A549 (cell line): ENCODE data around the gene SLN.

ENCODE experiments used
- CBX2 ChIP-seq: fragments of 200-600 bp; sonication (generic); IDR thresholded peaks from 2 replicates; pipeline ENCODE4 v1.6.1; 2016; ENCODE audit warnings: low read depth, mild to moderate bottlenecking, borderline replicate concordance
- CTCF ChIP-seq: fragments of >200 bp; sonication (Bioruptor Twin); formaldehyde crosslinking; IDR thresholded peaks from 3 replicates; pipeline ENCODE4 v1.5.1; 2016
- EP300 ChIP-seq, 2 experiments: fragments of >200 bp; sonication (Bioruptor Twin); formaldehyde crosslinking; IDR thresholded peaks; 2 replicates in 1 of 2; 3 replicates in 1 of 2; pipeline ENCODE4 v1.6.1; 2016 to 2017
- MAX ChIP-seq: IDR thresholded peaks from 2 replicates; pipeline ENCODE4 v1.6.1; 2012
- MAZ ChIP-seq: fragments of 150-350 bp; IDR thresholded peaks from 2 replicates; pipeline ENCODE4 v1.6.1; 2014; ENCODE audit warnings: antibody characterized with exemption, low read depth, low read length, borderline replicate concordance
- POLR2A ChIP-seq: IDR thresholded peaks from 2 replicates; pipeline ENCODE4 v1.6.1; 2012; ENCODE audit warnings: mild to moderate bottlenecking, low read length
- USF2 ChIP-seq: fragments of 450-650 bp; IDR thresholded peaks from 2 replicates; pipeline ENCODE4 v1.6.1; 2014; ENCODE audit warnings: antibody characterized with exemption

- no peak for TF ChIP-seq CTCF
- TF ChIP-seq MAZ, result no peak
- TF ChIP-seq MAX, result no peak
- no peak for TF ChIP-seq USF2
- TF ChIP-seq EP300 (IDR thresholded peaks at IDR 0.05), result no peak
- TF ChIP-seq POLR2A, result no peak
- no peak for TF ChIP-seq CBX2
Measured at GRCh38 chr11:107722662-107723061, 10.8 kb upstream of the SLN start.
